BE2C (cell line): ENCODE results near the gene TNS3.

ENCODE experiments used
- DNase-seq: peaks from one replicate; pipeline ENCODE4 v3.0.0-alpha.2; 2020
- H3K27me3 ChIP-seq: fragments of 250-450 bp; sonication (Bioruptor Pico); 2 replicates; pipeline ENCODE4 v1.5.1; 2020; ENCODE audit warnings: mild to moderate bottlenecking
- H3K36me3 ChIP-seq: fragments of 250-450 bp; sonication (Bioruptor Pico); 2 replicates; pipeline ENCODE4 v1.5.1; 2020; ENCODE audit warnings: mild to moderate bottlenecking
- H3K4me1 ChIP-seq: fragments of 250-450 bp; sonication (Bioruptor Pico); 2 replicates; pipeline ENCODE4 v1.5.1; 2020
- H3K4me3 ChIP-seq: 2 replicates; pipeline ENCODE4 v1.5.1; 2011; ENCODE audit warnings: low read depth, low read length
- H3K9me3 ChIP-seq: fragments of 250-450 bp; sonication (Bioruptor Pico); 2 replicates; pipeline ENCODE4 v1.5.1; 2020
- TF ChIP-seq, protein P1 (sequence below): IDR thresholded peaks from 2 replicates; pipeline ENCODE4 v1.5.1; 2012; ENCODE audit warnings: mild to moderate bottlenecking, low read depth, low read length

Gene TNS3

DNA sequence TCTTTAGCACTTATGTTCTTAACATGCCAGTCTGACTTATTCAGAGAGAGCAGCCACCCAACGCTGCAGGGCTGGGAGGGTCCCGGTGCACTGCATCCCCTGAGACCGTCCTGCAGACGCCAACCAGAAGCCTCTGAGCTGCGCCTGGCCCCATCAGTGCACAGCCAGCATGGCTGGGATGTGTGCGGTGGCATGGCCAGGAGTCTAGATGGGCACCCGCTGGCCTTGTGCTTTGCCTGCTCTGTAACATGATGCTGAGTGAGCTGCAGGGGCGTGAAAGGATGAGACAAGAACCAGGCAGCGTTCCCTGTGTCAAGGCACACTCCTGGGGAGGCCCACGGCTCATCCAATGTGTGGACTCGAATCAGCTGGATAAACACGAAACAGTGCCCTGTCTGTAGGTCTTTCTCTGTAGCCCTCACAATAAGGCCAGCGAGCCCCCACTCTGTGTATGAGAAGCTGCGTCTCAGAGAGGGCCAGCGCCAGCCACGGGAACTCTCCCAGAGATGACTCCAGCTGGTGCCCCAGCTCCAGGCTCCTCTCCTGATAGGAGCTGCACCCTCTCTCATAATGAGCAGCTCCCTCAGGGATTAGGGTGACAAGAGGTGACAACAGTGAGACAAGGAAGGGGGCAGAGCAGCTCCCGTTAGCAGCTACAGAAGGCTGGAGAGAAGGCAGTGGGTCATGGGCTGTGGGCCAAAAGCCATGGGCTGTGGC, 96.8 kb downstream of the TNS3 start:
- H3K27me3 ChIP-seq: no peaks in the 10 kb centered on the region
- H3K9me3 ChIP-seq: no peaks in the 10 kb centered on the region
- TF ChIP-seq, protein P1, sequence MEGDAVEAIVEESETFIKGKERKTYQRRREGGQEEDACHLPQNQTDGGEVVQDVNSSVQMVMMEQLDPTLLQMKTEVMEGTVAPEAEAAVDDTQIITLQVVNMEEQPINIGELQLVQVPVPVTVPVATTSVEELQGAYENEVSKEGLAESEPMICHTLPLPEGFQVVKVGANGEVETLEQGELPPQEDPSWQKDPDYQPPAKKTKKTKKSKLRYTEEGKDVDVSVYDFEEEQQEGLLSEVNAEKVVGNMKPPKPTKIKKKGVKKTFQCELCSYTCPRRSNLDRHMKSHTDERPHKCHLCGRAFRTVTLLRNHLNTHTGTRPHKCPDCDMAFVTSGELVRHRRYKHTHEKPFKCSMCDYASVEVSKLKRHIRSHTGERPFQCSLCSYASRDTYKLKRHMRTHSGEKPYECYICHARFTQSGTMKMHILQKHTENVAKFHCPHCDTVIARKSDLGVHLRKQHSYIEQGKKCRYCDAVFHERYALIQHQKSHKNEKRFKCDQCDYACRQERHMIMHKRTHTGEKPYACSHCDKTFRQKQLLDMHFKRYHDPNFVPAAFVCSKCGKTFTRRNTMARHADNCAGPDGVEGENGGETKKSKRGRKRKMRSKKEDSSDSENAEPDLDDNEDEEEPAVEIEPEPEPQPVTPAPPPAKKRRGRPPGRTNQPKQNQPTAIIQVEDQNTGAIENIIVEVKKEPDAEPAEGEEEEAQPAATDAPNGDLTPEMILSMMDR: no peak
- peaks cover 25% of the 10 kb centered on the region for H3K4me1 ChIP-seq
- no peak overlapping the region for H3K4me3 ChIP-seq
- no peak for DNase-seq
- no peaks in the 10 kb centered on the region for H3K36me3 ChIP-seq

DNA sequence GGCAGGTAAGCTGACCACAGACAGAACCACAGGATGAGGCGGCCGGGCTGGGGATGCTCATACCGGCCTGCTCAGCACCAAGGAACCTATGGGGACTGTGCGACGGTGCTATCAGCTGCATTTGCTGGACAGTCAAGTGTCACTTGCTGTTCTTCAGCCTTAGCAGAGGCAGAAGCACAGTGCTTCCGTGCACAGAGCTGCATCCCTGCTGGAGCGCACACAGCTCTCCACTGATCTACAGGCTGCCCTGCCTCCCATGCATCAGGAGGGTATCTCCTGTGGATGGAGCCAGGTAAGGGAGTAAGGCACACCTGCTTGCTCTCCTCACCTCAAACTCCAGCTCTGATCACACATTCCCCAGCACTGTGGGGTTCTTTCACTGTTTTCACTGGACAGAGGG, 97.5 kb downstream of the TNS3 start:
- no peaks in the 10 kb centered on the region for H3K27me3 ChIP-seq
- H3K4me1 ChIP-seq: peaks cover 19% of the 10 kb centered on the region
- no peak for DNase-seq
- no peak overlapping the region for H3K4me3 ChIP-seq
- TF ChIP-seq, protein P1: no peak
- H3K36me3 ChIP-seq: no peaks in the 10 kb centered on the region
- H3K9me3 ChIP-seq: no peaks in the 10 kb centered on the region

DNA sequence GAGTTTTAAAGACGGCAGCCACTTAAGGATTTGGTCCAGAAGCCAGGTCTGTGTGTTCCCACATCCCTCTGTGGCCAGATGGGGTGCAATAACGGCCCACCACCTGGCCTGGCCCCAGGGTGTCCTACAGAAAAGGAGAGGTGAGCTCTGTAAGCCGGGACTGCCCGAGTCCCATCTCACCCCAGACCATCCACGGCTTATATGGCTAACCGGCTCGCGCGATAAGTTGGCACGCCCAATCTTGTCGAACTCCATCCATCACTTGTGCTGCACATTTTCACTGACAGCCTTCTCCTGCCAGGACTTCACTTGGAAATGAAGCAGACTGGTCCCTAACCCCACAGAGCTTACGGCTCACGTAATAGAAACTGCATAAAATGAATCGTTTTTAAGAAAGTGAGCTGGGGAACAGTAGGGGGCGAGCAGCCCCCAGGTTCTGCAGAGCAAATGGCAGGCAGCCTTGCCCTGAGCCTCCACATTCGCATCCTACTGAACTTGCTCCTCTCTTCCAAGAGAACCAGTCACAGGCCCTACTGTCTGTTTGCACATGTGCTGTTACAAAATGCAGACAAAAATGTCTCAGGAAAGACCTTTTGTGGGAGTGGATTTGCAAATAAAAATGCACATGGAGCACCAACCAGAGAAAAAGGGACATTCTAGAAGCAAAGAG, 98.2 kb downstream of the TNS3 start:
- no peak for DNase-seq
- Histone ChIP-seq H3K4me1 (peaks cover 19% of the 10 kb centered on the region), H3K27me3 (no peaks in the 10 kb centered on the region), H3K9me3 (no peaks in the 10 kb centered on the region), H3K36me3 (no peaks in the 10 kb centered on the region), H3K4me3 (no peak overlapping the region)
- TF ChIP-seq, protein P1: peak; percentile 50

DNA sequence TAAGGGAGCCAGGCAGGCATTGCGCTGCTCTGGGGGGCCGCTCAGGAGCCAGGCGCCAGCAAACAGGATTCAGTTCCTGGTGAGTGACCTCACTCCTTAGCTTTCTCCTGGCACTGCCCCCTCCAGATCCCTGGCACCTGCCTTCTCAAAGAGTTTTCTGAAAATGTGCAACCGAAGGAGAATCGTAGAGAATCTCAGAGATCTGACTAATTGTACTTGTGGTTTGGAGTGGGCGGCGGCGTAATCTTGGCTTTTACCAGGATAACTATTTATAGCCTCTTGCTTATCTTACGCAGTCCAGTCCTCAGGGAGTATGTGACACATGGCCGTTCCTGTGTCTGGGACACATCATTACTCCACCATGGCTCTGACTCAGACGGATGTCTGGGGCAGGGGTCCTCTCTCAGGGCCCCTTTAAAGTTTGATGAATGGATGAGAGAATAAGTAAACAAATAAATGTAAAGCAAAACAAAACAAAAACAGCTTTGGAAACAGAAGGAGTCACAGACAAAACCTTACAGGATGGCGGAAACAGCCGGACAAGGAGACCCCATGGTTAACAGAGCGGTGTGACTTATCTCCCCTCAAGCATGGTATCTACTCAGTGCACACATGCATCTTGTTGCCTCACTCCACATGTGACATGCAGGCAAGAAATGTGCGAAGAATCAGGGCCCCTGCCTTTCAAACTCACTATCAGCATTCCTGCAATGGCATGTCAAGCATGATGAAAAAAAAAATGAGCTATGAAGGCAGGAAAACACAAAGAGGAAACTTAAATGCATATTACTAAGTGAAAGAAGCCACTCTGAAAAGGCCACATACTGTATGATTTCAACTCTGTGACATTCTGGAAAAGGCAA, 99.7 kb downstream of the TNS3 start:
- Histone ChIP-seq H3K9me3 (no peaks in the 10 kb centered on the region), H3K36me3 (no peaks in the 10 kb centered on the region), H3K4me3 (peak overlapping the region; percentile 19), H3K4me1 (peaks cover 19% of the 10 kb centered on the region), H3K27me3 (no peaks in the 10 kb centered on the region)
- TF ChIP-seq, protein P1: no peak
- peak; percentile 77 for DNase-seq

DNA sequence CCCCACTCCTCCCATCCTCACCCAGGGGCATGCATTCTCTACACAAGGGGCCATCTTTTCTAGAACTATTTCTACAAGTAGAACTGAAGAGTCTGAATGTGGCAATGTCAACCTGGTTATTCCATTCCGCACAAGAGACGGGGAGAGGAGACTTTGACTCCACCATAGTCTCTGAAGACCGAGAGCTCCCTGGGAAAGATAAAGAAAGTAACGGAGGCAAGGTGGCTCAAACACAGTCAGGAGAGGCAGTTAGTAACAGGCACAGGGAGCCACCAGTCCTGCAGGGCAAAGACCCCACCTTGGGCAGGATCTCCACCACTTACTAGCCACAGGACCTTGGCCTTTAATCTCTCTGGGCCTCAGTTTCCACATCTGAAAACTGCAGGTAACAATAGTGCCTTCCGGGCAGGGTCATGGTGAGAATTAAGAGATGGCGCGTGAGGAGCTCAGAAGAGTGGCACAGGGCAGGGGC, 100.3 kb downstream of the TNS3 start:
- H3K27me3 ChIP-seq: no peaks in the 10 kb centered on the region
- no peaks in the 10 kb centered on the region for H3K9me3 ChIP-seq
- no peaks in the 10 kb centered on the region for H3K36me3 ChIP-seq
- DNase-seq: no peak
- H3K4me3 ChIP-seq: peak overlapping the region; percentile 19
- TF ChIP-seq, protein P1: no peak
- peaks cover 19% of the 10 kb centered on the region for H3K4me1 ChIP-seq
